Amygdala (tissue), 56 donors: ENCODE results near the gene CAPN5.

Source experiments
- DNase-seq, 56 donors: peaks; one replicate each; lab custom pipeline; 2025; lab: John Stamatoyannopoulos, UW

CAPN5 gene

DNA sequence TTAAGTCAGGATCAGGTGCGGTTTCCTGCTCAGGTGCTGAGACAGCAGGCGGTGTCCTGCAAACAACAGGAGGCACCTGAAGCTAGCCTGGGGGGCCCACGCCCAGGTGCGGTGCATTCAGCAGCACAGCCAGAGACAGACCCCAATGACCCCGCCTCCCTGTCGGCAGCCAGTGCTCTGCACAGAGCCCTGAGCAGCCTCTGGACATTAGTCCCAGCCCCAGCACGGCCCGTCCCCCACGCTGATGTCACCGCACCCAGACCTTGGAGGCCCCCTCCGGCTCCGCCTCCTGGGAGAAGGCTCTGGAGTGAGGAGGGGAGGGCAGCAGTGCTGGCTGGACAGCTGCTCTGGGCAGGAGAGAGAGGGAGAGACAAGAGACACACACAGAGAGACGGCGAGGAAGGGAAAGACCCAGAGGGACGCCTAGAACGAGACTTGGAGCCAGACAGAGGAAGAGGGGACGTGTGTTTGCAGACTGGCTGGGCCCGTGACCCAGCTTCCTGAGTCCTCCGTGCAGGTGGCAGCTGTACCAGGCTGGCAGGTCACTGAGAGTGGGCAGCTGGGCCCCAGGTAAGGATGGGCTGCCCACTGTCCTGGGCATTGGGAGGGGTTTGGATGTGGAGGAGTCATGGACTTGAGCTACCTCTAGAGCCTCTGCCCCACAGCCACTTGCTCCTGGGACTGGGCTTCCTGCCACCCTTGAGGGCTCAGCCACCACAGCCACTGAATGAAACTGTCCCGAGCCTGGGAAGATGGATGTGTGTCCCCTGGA is 61.3 kb downstream of the CAPN5 start, which contains the start of gene MYO7A:
MYO7A (plus strand) TSS at position 327 of the 772 bp plus-strand sequence. CDS start 2,389 bp downstream, outside the sequence.
- peak in 38 of 56 donors; percentile 7 to 85 (median 44) for DNase-seq

DNA sequence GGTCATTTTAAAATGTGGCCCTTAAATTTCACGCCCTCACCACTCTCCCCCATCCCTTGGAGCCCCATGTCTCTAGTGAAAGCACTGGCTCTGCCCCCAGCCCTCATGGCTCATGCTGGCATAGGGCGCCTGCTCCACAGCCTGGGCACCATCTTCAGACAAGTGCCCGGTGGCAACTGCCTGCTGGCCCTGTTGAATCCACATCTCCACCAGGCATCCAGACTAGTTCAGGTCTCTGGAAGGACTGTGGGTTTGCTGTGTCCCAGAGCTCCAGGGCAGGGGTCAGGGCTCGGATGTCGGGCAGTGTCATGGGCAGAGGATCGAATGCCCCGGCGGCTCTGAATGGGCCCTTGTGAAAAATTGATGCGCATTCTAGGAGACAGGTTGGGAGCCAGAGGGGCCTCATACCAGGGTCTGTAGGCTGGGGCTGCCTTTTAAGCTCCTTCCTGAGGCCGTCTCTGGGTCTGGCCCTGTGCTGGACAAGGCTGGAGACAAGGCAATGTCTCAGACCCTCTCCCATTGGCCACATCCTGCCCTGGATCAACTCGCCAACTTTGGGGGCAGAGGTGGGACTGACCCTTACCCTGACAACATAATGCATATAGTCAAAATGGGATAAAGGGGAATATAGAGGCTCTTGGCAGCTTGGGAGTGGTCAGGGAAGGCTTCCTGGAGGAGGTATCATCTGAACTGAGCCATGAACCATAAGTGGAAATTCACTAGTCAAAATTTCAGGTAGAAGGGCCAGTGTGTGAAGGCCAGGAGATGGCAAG is 62.5 kb downstream of the CAPN5 start:
- no peak for DNase-seq

DNA sequence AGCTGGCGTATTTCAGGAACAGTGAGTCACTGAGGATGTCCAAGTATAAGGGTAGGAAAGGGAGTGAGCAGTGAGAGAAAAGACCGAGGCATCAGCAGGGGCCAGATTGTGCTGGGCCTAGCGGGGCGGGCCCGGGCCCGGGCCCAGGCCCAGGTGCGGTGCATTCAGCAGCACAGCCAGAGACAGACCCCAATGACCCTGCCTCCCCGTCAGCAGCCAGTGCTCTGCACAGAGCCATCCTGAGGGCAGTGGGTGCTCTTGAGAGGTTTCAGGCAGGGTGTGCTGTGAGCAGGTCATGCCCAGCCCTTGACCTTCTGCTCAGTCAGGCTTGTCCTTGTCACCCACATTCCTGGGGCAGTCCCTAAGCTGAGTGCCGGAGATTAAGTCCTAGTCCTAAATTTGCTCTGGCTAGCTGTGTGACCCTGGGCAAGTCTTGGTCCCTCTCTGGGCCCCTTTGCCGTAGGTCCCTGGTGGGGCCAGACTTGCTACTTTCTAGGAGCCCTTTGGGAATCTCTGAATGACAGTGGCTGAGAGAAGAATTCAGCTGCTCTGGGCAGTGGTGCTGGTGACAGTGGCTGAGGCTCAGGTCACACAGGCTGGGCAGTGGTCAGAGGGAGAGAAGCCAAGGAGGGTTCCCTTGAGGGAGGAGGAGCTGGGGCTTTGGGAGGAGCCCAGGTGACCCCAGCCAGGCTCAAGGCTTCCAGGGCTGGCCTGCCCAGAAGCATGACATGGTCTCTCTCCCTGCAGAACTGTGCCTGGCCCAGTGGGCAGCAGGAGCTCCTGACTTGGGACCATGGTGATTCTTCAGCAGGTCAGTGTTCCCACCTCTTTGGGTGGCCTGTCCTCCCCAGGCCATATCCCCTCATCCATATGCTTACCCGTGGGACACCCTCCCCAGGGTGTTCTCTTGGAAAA is 63.3 kb downstream of the CAPN5 start:
- no peak for DNase-seq

DNA sequence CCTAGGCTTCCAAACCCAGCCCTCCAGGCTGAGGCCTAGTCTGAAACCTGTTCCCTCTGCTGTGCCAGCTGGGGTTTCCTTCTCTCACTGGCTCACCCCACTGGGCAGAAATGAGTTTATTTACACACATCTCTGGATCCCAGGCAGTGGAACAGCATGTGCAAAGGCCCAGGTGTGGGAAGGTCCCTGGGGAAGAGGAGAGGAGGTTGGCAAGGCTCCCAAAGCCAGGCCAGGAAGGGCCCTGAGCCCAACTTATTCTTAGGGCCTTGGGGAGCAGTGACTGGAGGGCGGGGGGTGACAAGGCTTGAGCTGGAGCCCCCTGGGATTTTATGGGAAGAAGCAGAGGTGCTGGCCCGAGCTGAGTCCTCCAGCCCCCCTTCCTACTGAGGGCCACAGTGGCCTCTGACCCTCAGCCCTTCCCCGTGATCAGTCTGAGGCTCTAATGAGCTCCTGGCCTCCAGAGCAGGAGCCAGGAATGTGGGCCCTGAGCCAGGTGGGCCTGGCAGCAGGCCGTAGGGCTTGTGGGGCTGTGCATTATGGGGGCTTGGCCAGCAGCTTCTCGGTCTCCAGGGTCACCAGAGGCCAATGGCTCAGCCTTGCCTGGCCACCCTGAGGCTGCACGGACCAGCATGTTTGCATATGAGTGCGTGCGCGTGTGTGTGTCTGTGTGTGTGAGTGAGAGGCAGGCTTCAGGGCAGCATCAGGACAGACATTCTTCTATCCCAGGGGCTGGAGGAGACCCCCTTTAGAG is 64.2 kb downstream of the CAPN5 start:
- DNase-seq, result peak in 25 of 56 donors; percentile 7 to 62 (median 31)

DNA sequence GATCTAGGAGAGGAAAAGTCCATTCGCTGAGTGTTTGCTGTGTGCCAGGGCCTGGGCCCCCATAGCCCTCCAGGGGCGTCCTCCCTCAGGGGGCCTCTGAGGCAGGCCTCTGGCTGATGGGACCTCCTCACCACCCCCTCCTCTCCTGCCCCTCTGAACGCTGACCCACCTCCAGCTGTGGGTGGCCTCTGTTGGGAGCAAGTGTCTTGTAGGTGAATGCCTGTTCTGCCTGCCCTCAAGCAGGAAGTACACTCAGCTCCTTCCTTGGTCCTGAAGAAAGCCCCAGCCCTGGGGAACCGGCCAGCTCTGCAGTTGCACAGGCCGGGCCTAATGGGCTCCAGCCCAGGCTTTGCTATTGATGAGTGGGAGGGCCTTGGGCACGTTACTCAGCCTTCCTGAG is 64.8 kb downstream of the CAPN5 start:
- no peak for DNase-seq

DNA sequence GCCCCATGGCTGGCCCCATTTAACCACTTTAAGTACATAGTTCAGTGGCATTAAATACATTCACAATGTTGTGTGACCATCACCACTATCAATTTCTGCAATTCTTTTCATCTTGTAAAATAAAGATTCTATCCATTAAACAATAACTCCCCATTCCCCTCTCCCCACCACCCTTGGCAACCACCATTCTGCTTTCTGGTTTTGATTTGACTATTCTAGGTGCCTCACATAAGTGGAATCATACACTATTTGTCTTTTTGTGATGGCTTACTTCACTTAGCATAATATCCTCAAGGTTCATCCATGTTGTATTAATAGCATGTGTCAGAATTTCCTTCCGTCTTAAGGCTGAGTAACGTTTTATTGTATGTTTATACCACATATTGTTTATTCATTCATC is 68.3 kb downstream of the CAPN5 start:
- no peak for DNase-seq

DNA sequence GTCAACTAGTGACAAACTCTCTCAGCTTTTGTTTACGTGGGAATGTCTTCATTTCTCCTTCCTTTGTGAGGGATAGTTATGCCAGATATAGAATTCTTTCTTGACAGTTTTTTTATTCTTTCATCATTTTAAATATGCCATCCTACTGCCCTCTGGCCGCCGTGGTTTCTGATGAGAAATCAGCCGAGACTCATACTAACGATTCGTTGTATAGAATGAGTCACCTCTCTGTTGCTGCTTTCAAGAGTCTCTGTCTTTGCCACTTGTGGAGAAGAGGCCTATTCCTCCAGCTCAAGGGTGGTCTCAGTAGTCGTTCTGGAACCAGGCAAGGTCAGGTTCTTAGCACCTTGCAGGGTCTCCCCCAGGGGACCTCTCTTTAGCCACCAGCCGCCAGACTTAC is 69.3 kb downstream of the CAPN5 start:
- DNase-seq, result peak in 1 of 56 donors; percentile 3

DNA sequence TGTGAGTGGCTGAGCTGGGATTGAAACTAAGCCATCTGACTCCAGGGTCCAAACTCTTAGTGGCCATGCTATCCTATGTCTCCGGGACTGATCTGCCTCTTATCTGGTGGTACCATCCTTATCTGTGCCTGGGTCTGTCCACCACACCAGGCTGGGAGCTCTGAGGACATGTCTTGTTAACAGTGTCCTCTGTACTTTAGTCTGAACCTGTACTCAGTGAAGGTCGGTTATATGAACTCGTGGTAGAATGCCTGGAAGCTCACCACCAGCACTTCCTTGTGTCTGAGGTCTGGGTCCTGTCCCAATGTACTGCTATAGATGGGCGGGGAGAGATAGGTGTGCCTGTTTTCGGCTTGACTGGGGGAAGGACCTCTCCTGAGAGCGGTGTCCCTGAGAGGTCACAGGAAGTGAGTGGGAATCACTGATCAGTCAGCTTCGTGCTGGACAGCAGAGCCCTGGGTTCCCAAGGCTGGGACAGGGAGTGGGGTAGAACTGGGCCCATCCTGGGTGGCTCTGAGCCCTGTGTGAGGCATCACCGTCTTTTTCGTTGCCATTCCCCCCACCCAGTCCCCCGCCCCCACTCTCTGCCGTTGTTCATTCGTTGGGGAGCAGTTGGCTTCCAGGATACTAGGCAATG is 70.1 kb downstream of the CAPN5 start:
- no peak for DNase-seq

DNA sequence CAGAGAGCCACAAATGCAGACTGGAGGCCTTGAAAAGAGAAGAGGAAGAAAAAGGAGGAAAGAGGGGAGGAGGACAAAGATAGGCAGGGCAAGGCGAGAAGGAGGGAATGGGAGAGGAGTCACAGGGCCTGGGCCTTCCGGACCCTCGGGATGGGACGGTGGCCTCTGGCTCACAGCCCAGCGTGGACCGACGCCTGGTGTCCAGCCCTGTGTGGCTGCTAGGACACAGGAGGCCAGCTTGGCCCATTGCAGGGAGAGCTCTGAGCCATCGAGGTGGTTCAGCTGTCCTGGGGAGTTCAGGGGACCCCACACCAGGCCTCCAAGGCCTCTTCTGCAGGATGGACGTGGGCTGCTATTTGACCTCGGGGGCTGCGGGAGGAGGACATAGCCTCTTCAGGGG is 70.7 kb downstream of the CAPN5 start:
- no peak for DNase-seq

DNA sequence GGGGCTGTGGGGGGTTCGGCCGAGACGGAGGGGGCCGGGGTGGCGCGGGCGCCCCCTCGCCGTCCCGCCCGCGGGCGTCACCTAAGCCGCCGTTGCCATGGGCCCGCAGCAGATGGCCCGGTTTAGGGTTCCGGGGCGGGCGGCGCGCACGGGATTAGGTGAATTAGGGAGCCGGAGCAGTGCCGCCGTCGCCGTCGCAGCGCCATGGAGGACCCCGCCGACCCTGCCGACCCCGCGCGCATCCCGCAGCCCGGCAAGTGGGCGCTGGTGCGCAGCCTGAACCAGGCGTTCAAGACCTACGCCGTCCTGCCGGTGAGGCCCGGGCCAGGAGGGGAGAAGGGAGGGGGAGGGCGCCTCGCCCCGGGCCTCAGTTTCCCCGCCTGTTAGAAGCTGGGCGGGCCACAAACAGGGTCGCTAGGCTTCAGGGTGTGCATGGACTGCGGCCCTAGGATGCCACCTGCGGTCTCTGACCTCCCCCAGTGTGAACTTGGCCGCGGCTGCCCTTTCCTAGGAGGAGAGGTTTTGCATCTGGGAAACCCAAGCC is 71.4 kb downstream of the CAPN5 start:
- DNase-seq, result no peak

DNA sequence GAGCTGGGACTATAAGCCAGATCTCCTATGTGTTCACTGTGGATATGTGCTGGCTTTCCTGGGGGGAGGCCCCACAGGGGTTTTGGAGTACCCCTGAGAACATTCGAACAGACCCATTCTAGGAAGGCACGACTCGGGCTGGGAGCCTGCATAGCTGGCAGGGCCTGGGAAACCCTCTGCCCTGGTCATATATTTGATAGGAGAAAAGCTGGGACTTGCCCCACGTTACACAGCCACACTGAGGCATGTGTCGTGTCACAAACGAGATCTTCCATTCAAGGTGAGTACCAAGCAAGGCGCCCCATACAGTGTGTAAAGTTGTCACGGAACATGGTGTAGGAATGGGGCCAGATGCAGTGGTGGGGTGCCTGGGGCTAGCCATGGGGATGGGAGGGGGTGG is 72.4 kb downstream of the CAPN5 start:
- DNase-seq, result no peak

DNA sequence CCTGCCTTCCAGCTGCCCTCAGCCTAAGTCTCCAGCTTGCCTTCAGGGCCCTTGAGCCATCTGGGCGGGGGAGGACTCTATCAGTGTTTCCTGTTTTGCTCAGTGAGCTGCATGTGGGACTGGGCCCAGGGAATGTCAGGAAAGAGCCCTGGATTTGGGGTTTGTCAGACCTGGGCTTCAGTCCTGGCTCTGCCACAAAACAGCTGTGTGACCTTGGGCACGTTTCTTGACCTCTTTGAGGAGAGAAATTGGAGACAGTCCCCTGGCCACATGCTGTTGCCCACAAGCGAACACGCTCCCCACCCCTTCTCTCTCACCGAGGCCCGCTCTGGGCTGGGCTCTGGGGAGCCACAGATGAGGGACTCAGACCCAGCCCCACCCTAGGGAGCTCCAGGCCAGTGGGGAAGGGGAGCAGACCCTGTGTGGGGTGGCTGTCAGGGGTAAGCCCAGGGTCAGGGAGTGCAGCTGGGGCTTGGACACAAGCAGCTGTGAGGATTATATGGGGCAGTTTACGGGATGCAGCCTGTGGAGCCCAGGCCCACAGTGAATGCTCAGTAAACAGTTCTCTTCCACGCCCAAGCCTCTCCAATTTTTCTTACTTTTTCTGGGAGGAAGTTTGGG is 73.6 kb downstream of the CAPN5 start:
- DNase-seq, result no peak

DNA sequence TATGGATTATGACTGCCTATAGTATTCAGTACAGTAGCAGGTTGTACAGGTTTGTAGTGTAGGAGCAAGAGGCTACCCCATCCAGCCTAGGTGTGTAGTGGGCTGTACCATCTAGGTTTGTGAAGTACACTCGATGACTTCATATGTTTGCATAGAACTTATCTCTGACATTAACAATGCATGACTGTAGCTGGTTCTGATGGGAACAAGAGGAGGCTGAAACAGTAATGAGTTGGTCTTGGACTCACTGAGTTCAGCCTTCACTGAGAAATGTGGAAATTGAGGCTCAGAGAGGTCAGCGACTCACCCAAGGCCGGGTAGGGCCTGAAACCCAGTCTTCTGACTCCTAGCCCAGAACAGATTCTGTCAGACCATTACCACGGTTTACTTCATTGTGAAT is 74.3 kb downstream of the CAPN5 start:
- DNase-seq, result no peak

DNA sequence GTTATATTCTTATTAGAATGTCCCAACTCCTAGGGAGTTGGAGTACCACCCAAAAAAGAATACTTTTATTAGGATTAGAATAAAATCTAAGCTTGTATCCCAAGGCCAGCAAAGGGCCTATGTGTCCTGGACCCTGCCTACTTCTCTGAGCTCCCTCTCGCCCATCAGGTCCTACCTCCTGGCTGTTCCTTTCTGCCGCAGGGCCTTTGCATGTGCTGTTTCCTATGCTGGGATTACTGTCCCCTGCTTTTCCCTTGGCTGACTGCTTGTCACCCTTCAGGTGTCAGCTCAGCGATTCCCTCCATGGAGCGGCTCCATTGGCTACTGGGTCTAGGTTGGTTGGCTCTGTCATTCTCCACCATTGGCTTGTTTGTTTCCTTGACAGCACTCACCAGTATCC is 74.7 kb downstream of the CAPN5 start:
- no peak for DNase-seq

DNA sequence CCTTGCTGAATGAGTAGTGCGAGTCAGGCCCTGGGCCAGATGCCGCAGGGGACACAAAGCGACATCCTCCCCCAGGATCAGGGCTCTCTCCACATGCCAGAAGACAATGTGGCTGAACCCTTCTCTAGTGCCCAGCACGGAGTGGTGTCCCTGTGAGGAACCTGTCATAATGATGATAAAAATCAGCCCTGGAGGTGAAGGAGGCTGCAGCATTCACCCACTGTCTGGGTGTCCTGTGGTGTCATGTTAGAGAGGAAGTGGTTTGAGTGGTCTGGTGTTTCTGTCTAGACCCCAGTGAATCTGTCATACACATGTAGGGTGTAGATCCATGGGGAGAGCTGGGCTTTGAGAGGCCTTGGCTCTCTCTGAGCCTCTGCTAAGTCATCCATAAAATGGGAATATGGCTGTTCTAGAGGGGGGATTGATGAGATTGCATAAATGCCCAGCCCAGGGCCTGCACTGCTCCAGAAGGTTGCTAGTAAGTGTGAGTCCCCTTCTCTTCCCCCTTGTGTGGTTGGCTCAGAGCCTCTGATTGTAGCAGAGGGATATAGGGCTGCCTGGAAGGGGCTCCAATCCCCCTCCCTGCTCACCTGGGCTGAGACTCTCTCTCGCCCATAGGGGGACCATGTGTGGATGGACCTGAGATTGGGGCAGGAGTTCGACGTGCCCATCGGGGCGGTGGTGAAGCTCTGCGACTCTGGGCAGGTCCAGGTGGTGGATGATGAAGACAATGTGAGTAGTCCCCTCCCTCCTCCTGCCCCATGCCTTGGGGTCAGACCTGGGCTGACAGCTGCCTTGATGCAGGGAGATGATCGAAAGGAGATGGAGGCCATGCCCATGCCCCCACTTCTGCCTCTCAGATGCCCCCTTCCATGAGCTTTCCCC is 75.6 kb downstream of the CAPN5 start:
- DNase-seq, result no peak

DNA sequence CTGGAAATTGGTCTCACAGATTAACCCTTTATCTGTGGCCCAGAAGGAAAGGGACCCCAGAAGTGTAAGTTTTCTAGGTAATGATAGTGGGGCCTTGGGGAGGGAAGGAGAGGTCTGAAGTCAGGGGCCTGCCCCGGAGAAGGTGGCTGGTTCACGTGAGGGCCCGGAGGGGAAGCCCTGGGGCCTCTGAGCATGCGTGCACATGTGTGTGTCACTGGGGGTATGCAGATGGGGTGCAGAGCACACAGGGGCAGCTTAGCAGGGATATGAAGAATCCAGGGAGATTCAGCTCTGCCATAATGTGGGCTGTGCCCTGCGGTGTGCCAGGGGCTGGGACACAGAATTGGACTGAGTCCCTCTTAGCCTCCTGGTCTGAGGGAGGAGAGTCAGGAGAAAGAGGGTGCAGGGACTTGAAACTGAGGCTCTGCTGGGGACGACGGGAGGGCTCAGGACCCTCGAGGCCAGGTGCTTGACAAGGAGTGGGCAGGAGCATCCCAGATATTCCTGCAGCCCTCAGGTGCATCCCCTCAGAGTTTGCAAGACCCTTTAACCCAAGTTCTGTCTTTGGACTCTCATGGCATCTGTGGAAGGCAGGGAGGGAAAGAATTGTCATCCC is 76.7 kb downstream of the CAPN5 start:
- no peak for DNase-seq

DNA sequence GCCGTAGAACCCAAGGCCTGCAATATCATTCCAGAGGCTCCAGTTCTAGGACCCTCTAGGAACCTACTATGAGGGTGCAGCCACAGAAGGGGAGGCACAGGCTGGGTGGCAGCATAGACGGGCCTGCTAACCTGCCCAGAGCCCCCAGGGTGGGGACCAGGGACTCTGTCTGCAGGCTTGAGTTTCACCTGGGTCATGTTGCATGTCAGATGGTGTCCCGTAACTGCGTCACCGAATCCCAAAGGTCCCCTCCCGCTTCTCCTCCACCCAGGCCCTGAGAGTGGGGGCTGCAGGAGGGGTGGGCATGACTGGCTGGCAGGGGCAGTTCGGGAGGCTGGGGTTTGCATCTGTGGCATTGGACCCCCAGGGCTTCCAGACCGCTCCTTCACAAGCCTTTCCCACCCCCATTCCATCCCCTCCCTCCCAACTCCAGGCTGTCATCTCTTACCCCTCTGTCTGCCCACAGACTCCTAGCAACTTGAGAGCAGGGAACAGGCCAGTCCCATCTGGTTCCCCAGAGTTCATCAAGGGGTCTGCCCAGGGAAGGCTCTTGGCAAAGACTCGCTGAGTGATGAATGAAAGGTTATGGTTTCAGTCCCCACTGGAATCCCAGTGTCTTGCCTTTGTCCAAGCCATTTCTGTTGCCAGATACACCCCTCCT is 77.6 kb downstream of the CAPN5 start:
- DNase-seq, result no peak
